Neural cell (in vitro differentiated cells): Measurements from ENCODE around the gene BRINP1. TPM values are rescaled to one million over a fixed set of nuclear protein-coding genes. Genes with fewer than 3 reads are reported as not detected.

ENCODE experiments used
- H2AFZ ChIP-seq: fragments of 200-600, 300-800 bp; sonication (generic), shearing (Covaris generic); 2 replicates; pipeline ENCODE4 v1.6.0; 2014; ENCODE audit warnings: low read depth, mild to moderate bottlenecking, antibody characterized with exemption, low read length, moderate library complexity
- H3F3A ChIP-seq: fragments of 200-600 bp; shearing (Covaris generic); 2 replicates; pipeline ENCODE4 v1.6.1; 2016; ENCODE audit warnings: mild to moderate bottlenecking, moderate library complexity, mixed read lengths, antibody characterized with exemption, low read length; ENCODE audit not compliant: insufficient read depth, poor library complexity, severe bottlenecking
- H3K27ac ChIP-seq: fragments of 200-600, 300-800 bp; sonication (generic), shearing (Covaris generic); 2 replicates; pipeline ENCODE4 v1.5.1; 2014; ENCODE audit warnings: mild to moderate bottlenecking, low read length, moderate library complexity
- H3K27me3 ChIP-seq: fragments of 300-800, 200-600 bp; sonication (generic), shearing (Covaris generic); 2 replicates; pipeline ENCODE4 v1.6.0; 2014; ENCODE audit warnings: mild to moderate bottlenecking, low read depth, low read length, moderate library complexity; ENCODE audit not compliant: insufficient read depth
- H3K36me3 ChIP-seq: fragments of 300-800, 200-600 bp; sonication (generic), shearing (Covaris generic); 2 replicates; pipeline ENCODE4 v1.5.1; 2014; ENCODE audit warnings: mild to moderate bottlenecking, antibody characterized with exemption, low read length, moderate library complexity; ENCODE audit not compliant: insufficient read depth
- H3K4me2 ChIP-seq: fragments of 300-800, 200-600 bp; sonication (generic), shearing (Covaris generic); 2 replicates; pipeline ENCODE4 v1.6.0; 2014; ENCODE audit warnings: mild to moderate bottlenecking, low read length
- H3K4me3 ChIP-seq: fragments of 300-800, 200-600 bp; sonication (generic), shearing (Covaris generic); 2 replicates; pipeline ENCODE4 v1.5.1; 2014; ENCODE audit warnings: mild to moderate bottlenecking, low read length, moderate library complexity
- H3K79me2 ChIP-seq: fragments of 200-600 bp; shearing (Covaris generic); replicated peaks from 2 replicates; pipeline ENCODE4 v1.6.0; 2014; ENCODE audit warnings: mild to moderate bottlenecking, low read length, moderate library complexity; ENCODE audit not compliant: insufficient read depth
- H3K9ac ChIP-seq: fragments of 300-800, 200-600 bp; sonication (generic), shearing (Covaris generic); 2 replicates; pipeline ENCODE4 v1.6.1; 2016; ENCODE audit warnings: mild to moderate bottlenecking, low read length, mixed read lengths
- H3K9me2 ChIP-seq: fragments of 200-600 bp; shearing (Covaris generic); 2 replicates; pipeline ENCODE4 v1.6.1; 2016; ENCODE audit warnings: mild to moderate bottlenecking, low read length, mixed read lengths; ENCODE audit not compliant: insufficient read depth
- H3K9me3 ChIP-seq: fragments of 200-600, 300-800 bp; sonication (generic), shearing (Covaris generic); 2 replicates; pipeline ENCODE4 v1.6.1; 2016; ENCODE audit warnings: mild to moderate bottlenecking, mixed run types, low read length, moderate library complexity, mixed read lengths
- H4K20me1 ChIP-seq: fragments of 200-600 bp; shearing (Covaris generic); 2 replicates; pipeline ENCODE4 v1.6.1; 2016; ENCODE audit warnings: mild to moderate bottlenecking, mixed run types; ENCODE audit not compliant: insufficient read depth
- CTCF ChIP-seq: fragments of 450-650 bp; IDR thresholded peaks from 2 replicates; pipeline ENCODE4 v1.5.1; 2014; ENCODE audit warnings: antibody characterized with exemption, mild to moderate bottlenecking, moderate library complexity; ENCODE audit not compliant: poor library complexity, severe bottlenecking
- EP300 ChIP-seq: fragments of 450-650 bp; conservative IDR thresholded peaks from 2 replicates; pipeline ENCODE4 v1.6.1; 2014; ENCODE audit warnings: antibody characterized with exemption, mild to moderate bottlenecking, moderate library complexity; ENCODE audit not compliant: poor library complexity, severe bottlenecking
- EZH2 ChIP-seq: fragments of 200-600, 300-800 bp; shearing (Covaris generic), sonication (generic); IDR thresholded peaks from 2 replicates; pipeline ENCODE4 v1.6.1; 2014; ENCODE audit warnings: antibody characterized with exemption, low read length, borderline replicate concordance, mild to moderate bottlenecking; ENCODE audit not compliant: insufficient read depth, poor library complexity, severe bottlenecking
- MXI1 ChIP-seq: fragments of 450-650 bp; conservative IDR thresholded peaks from 2 replicates; pipeline ENCODE4 v1.6.1; 2014; ENCODE audit warnings: antibody characterized with exemption, mild to moderate bottlenecking; ENCODE audit not compliant: poor library complexity, severe bottlenecking
- POLR2AphosphoS5 ChIP-seq: IDR thresholded peaks from 2 replicates; pipeline ENCODE4 v1.6.1; 2012
- RAD21 ChIP-seq: fragments of 450-650 bp; conservative IDR thresholded peaks from 2 replicates; pipeline ENCODE4 v1.6.1; 2014; ENCODE audit warnings: antibody characterized with exemption, mild to moderate bottlenecking, moderate library complexity
- REST ChIP-seq: IDR thresholded peaks from 2 replicates; pipeline ENCODE4 v1.6.1; 2012; ENCODE audit warnings: borderline replicate concordance
- SMC3 ChIP-seq: fragments of 450-650 bp; conservative IDR thresholded peaks from 2 replicates; pipeline ENCODE4 v1.6.1; 2014; ENCODE audit warnings: antibody characterized with exemption, mild to moderate bottlenecking, moderate library complexity; ENCODE audit not compliant: poor library complexity
- TAF1 ChIP-seq: IDR thresholded peaks from 2 replicates; pipeline ENCODE4 v1.6.1; 2012; ENCODE audit warnings: low read depth
- polyA plus RNA-seq: library from polyadenylated mRNA; depleted of rRNA; stranded (reverse); fragments of >200 nt; gene quantifications from 2 replicates; pipeline ENCODE4 v1.2.3, GENCODE V29; 2014

BRINP1 gene
- polyA plus RNA-seq, 1 donor from 2014 or later: 15.6 TPM

DNA sequence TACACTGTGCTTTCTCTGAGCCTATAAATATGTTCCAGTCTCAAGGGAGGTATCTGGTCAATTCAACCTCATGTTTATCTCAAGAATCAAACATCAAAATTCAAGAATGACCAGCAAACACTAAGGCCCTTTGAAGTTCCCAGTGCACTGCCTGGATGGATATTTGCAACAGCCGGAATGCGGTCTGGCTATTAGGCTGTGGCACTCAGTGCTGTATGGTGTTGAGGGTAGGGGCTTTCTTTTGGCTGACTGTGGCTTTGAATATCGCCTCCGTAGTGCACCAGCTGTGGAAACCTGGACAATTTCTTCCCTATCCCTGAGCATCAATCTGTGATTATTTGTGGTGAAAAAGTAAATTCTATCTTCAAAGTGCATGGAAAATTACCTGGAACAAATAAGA, 220.4 kb downstream of the BRINP1 start:
- no peaks in the 10 kb centered on the region for H3K9me3 ChIP-seq
- no peak for TF ChIP-seq EZH2
- TF ChIP-seq EP300: no peak
- no peak for TF ChIP-seq CTCF
- TF ChIP-seq POLR2AphosphoS5: no peak
- TF ChIP-seq RAD21: no peak
- TF ChIP-seq REST: no peak
- no peak for TF ChIP-seq MXI1
- no peak for TF ChIP-seq TAF1
- TF ChIP-seq SMC3: no peak
- H3K79me2 ChIP-seq: no peaks in the 10 kb centered on the region
- H3K27me3 ChIP-seq: no peaks in the 10 kb centered on the region
- no peak overlapping the region for H3K27ac ChIP-seq
- H3K9me2 ChIP-seq: no peaks in the 10 kb centered on the region
- H3F3A ChIP-seq: no peaks in the 10 kb centered on the region
- H3K4me2 ChIP-seq: no peak overlapping the region
- no peak overlapping the region for H3K4me3 ChIP-seq
- H3K36me3 ChIP-seq: no peaks in the 10 kb centered on the region
- no peak overlapping the region for H2AFZ ChIP-seq
- no peaks in the 10 kb centered on the region for H4K20me1 ChIP-seq
- no peak overlapping the region for H3K9ac ChIP-seq

- Histone ChIP-seq H3K36me3 (no peaks in the 10 kb centered on the region), H3F3A (no peaks in the 10 kb centered on the region), H3K27me3 (no peaks in the 10 kb centered on the region), H3K9ac (no peak overlapping the region), H3K4me2 (no peak overlapping the region), H3K9me2 (no peaks in the 10 kb centered on the region), H3K79me2 (no peaks in the 10 kb centered on the region), H4K20me1 (no peaks in the 10 kb centered on the region), H3K9me3 (no peaks in the 10 kb centered on the region), H3K27ac (no peak overlapping the region), H3K4me3 (no peak overlapping the region), H2AFZ (no peak overlapping the region)
- TF ChIP-seq SMC3 (no peak), MXI1 (no peak)
Observed at GRCh38 chr9:119137479-119137878, 231.8 kb downstream of the BRINP1 start.

GRCh38 chr9:119126040-119126439, 243.2 kb downstream of the BRINP1 start:
- no peaks in the 10 kb centered on the region for H3K27me3 ChIP-seq
- no peaks in the 10 kb centered on the region for H3K9me2 ChIP-seq
- H3K4me3 ChIP-seq: no peak overlapping the region
- TF ChIP-seq MXI1 (no peak), EZH2 (no peak), CTCF (no peak), SMC3 (no peak), POLR2AphosphoS5 (no peak), EP300 (no peak), RAD21 (no peak), REST (no peak), TAF1 (no peak)
- no peaks in the 10 kb centered on the region for H3K36me3 ChIP-seq
- no peaks in the 10 kb centered on the region for H3K9me3 ChIP-seq
- no peaks in the 10 kb centered on the region for H3K79me2 ChIP-seq
- H3K4me2 ChIP-seq: no peak overlapping the region
- no peak overlapping the region for H3K27ac ChIP-seq
- no peaks in the 10 kb centered on the region for H3F3A ChIP-seq
- H4K20me1 ChIP-seq: no peaks in the 10 kb centered on the region
- H2AFZ ChIP-seq: no peak overlapping the region
- no peak overlapping the region for H3K9ac ChIP-seq
